Coronary artery (tissue), 2 donors: ENCODE results near the gene CERCAM.

Source experiments
- DNase-seq: peaks from one replicate; pipeline ENCODE4 v3.0.0-alpha.2; 2017; ENCODE audit warnings: low spot score
- H3K27ac ChIP-seq, 2 donors: fragments of 200-600 bp; sonication (generic); one replicate each; pipeline ENCODE4 v1.5.1; 2016 to 2019
- H3K4me3 ChIP-seq: fragments of 200-600 bp; sonication (generic); 2 replicates; pipeline ENCODE4 v1.5.1; 2016; ENCODE audit warnings: mild to moderate bottlenecking, moderate library complexity
- TF ChIP-seq, protein P1 (sequence below): fragments of 200-600 bp; sonication (generic); IDR thresholded peaks from one replicate; pipeline ENCODE4 v1.5.1; 2019; ENCODE audit warnings: antibody characterized with exemption

The CERCAM gene

DNA sequence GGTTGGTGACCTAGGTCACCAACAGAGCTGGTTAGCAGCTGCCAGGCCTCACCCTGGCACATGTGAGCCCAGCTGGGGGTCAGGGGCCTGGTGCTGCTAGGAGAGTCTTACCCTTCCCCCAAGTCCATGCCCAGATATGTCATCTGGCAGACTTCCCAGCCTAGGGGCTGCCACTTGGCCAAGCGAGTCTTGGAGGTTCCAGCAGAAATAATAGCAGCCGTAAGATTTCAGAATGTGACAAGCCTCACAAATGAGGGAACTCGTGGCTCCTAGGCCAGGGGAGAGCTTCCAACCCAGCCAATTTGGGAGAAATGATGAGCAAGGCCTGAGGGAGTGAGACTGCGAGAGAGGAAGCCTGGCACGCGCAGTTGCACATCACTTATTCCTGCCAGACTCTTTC is 38.4 kb upstream of the CERCAM start:
- no peak overlapping the region for H3K27ac ChIP-seq
- no peak overlapping the region for H3K4me3 ChIP-seq
- DNase-seq: no peak
- TF ChIP-seq, protein P1, sequence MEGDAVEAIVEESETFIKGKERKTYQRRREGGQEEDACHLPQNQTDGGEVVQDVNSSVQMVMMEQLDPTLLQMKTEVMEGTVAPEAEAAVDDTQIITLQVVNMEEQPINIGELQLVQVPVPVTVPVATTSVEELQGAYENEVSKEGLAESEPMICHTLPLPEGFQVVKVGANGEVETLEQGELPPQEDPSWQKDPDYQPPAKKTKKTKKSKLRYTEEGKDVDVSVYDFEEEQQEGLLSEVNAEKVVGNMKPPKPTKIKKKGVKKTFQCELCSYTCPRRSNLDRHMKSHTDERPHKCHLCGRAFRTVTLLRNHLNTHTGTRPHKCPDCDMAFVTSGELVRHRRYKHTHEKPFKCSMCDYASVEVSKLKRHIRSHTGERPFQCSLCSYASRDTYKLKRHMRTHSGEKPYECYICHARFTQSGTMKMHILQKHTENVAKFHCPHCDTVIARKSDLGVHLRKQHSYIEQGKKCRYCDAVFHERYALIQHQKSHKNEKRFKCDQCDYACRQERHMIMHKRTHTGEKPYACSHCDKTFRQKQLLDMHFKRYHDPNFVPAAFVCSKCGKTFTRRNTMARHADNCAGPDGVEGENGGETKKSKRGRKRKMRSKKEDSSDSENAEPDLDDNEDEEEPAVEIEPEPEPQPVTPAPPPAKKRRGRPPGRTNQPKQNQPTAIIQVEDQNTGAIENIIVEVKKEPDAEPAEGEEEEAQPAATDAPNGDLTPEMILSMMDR: no peak

DNA sequence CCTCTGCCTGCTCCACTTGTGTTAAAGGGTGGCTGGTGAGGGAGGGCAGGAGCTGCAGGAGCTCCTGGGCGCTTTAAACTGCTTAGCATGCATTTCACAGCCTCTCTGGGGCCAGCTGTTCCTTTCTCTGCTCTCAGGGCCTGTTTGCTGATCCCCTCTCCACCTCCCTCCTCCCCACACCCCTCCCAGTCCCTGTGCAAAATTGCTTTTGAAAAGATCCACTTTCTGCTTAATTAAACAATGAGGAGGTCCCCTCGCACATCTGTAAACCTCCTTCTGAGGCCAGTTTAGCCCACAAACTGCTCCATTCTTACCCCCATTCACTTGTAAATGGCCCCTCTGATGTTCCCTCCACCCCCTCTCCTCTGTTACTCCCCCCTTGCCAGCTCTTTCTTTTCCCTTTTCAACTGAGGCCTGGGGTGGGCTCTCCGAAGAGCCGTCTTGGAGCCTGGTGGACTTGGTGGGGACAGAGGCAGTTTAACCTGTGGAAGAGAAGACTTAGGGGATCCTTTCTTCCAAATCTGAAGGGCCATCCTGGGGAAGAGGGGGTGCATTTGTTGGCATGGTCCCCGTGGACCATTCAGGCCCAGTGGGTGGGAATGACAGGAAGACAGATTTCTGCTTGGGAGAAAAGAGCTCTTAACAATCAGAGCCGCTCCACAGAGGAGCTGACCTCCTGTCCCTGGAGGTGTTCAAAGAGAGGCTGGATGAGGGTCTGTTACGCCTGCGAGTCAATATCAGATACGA is 37.5 kb upstream of the CERCAM start:
- Histone ChIP-seq H3K27ac (no peak overlapping the region), H3K4me3 (no peak overlapping the region)
- TF ChIP-seq, protein P1: no peak
- no peak for DNase-seq

DNA sequence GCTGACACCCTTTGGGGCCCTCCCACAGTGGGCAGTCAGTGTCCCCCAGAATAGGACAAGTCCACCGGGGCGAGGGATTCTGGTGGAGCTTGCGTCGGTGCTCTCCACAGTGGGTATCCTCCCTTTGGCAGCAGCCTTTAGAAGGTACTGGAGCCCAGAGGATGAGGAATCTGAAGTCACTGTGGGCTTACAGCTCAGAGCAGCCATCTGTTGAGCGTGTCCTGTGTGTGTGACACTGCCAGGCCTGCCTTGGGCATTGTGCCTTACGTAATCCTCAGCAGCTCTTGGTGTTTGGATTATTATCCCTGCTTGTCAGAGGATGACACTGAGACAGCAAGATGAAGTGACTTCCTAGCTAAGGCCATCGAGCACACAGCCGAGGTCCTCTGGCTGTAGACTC is 36.9 kb upstream of the CERCAM start:
- H3K27ac ChIP-seq: no peak overlapping the region
- TF ChIP-seq, protein P1: no peak
- H3K4me3 ChIP-seq: no peak overlapping the region
- DNase-seq: no peak

DNA sequence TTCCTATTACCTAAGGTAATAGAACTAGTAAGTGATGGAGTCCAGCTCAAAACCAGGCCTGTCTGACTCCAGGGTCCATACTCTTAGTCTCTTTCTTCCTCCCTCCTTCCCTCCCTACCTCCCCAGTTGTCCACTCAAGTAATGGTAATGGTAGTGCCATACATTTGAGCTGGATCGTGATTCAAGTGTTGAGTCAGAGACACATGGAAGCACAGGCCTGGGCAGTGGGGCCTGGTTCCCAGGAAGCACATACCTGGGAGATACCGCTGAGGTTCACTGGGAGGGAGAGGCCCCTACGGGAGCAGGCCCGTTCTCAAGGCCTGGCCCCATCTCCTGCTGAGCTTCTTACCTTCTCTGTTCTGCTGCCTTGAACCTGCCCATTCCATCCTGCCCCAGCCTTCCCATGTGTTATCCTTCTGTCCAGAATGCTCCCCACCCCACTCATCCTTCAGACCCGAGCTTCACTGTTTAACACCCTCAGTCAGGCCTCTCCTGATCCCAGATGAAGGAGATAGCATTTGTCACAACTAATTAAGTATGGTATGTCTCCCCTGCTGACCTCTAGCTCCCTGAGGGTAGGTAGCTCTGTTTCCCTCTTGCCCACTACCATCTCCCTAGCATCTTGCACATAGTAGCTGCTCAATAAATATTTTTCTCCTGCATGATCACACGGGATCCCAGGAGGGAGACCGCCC is 35.7 kb upstream of the CERCAM start:
- H3K27ac ChIP-seq: no peak overlapping the region
- no peak overlapping the region for H3K4me3 ChIP-seq
- TF ChIP-seq, protein P1: no peak
- DNase-seq: no peak

DNA sequence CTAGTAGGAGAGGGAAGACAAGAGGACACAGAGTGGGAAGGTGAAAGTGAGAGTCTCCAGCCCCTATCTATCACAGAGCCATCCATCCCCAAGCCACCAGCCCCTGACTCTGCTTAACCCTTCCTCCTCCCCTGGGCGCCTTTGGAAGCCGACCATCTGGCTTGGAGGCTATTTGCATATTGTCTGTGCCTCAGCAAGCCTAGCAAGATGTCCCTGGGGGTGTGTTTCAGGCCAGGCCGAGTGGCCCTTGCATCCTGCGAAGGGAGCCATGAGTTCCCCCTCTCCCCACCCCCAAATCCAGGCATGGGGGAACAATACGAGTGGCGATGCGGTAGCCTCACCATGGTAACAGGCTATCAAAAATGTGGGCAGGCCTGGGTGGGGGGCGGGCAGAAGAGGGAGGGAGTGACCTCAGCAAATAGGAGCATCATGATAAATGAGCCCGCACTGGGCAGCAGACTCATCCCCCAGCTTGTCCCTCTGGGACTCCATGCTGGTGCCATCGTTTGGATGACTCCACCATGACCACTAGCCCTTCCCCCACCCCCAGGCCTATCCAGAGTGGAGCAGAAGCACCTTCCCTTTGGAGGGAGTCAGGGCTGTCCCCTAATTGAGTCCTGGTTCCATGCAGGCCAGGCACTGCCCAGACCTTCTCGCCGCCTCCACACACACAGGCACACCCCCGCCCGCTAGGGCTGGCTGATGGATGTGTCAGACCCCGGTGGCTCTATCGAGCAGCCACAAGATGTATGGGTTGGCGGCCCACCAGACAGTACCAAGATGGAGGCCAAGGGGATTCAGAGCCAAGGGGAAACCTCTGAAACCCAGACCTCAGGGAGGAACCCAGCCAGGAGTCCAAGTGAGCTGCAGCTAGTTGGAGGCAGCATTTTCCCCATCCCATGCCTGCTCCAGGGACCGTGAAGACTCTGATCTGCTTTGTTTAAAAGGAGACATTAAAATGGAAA is 34.9 kb upstream of the CERCAM start:
- TF ChIP-seq, protein P1: no peak
- H3K27ac ChIP-seq: no peak overlapping the region
- no peak overlapping the region for H3K4me3 ChIP-seq
- DNase-seq: no peak

DNA sequence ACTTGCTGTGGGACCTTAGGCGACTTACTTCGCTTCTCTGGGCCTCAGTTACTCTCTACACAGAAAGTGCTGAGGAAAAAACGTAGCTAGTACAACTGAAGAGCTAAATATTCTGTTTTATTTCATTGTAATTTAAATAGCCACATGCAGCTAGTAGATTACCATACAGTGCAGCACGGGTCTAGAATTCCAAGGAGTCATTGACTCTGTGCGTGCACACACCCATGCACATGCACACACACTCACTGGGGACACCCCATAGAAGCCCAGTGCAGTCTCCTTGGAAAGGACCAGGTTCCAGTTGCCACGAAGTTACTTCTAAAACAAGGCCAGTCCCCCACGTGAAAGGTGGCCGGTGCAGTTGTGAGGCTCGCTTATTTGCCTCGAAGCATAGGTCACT is 32.5 kb upstream of the CERCAM start:
- Histone ChIP-seq H3K4me3 (no peak overlapping the region), H3K27ac (no peak overlapping the region)
- no peak for DNase-seq
- TF ChIP-seq, protein P1: no peak
